Middle frontal gyrus (tissue), 1 donor: ENCODE measurements around the gene KRTAP10-12.

Experiments used
- DNase-seq: peaks from one replicate; pipeline ENCODE4 v3.0.0-alpha.2; 2015; ENCODE audit warnings: low spot score; ENCODE audit errors: extremely low spot score

KRTAP10-12 gene

GRCh38 chr21:44697811-44698734 is 1.1 kb downstream of the KRTAP10-12 start:
- no peak for DNase-seq

- DNase-seq: no peak
Measured at GRCh38 chr21:44699502-44700001, 2.6 kb downstream of the KRTAP10-12 start.

- no peak for DNase-seq
Measured at GRCh38 chr21:44700101-44701022, 3.4 kb downstream of the KRTAP10-12 start.

- DNase-seq: no peak
Measured at GRCh38 chr21:44701023-44701400, 4.0 kb downstream of the KRTAP10-12 start.

GRCh38 chr21:44701541-44701940 is 4.6 kb downstream of the KRTAP10-12 start:
- no peak for DNase-seq

- no peak for DNase-seq
Measured at GRCh38 chr21:44702111-44702972, 5.4 kb downstream of the KRTAP10-12 start.

- DNase-seq: no peak
Measured at GRCh38 chr21:44702973-44703730, 6.2 kb downstream of the KRTAP10-12 start.

- no peak for DNase-seq
Measured at GRCh38 chr21:44703731-44704635, 7.0 kb downstream of the KRTAP10-12 start.

GRCh38 chr21:44704636-44705001 is 7.6 kb downstream of the KRTAP10-12 start:
- no peak for DNase-seq

- DNase-seq: no peak
Measured at GRCh38 chr21:44706026-44706705, 9.2 kb downstream of the KRTAP10-12 start.

GRCh38 chr21:44706706-44707581 is 10.0 kb downstream of the KRTAP10-12 start:
- DNase-seq: no peak

GRCh38 chr21:44708213-44708865 is 11.4 kb downstream of the KRTAP10-12 start:
- no peak for DNase-seq

GRCh38 chr21:44708866-44709425 is 12.0 kb downstream of the KRTAP10-12 start:
- DNase-seq: no peak

GRCh38 chr21:44709426-44710293 is 12.7 kb downstream of the KRTAP10-12 start:
- DNase-seq: no peak

- DNase-seq: no peak
Measured at GRCh38 chr21:44710294-44710665, 13.3 kb downstream of the KRTAP10-12 start.
